MCF 10A (cell line): ENCODE measurements around the gene PRKN. TPM values are rescaled to one million over a fixed set of nuclear protein-coding genes. Genes with fewer than 3 reads are reported as not detected.

Source experiments
- BruUV-seq: library from RNA; stranded (reverse); fragments of 400-500 nt; replicated peaks from 2 replicates; lab custom pipeline; 2021; lab: Mats Ljungman, UMichigan
- CTCF ChIA-PET: fragments of 300-600 bp; sonication (Branson Sonifier 250); formaldehyde crosslinking; extraction: SDS; loops from one replicate; lab custom pipeline; 2021; ENCODE audit warnings: antibody characterized with exemption, inconsistent platforms; lab: Yijun Ruan, JAX
- POLR2A ChIA-PET: fragments of 300-600, 350-650 bp; sonication (Branson Sonifier 250); formaldehyde crosslinking; extraction: SDS; loops from one replicate; lab custom pipeline; 2020; ENCODE audit warnings: antibody characterized with exemption, inconsistent platforms; lab: Yijun Ruan, JAX
- DNase-seq: peaks from one replicate; pipeline ENCODE4 v3.0.0-alpha.2; 2018; ENCODE audit not compliant: unreplicated experiment
- H3K27ac Mint-ChIP-seq: one replicate; pipeline ENCODE4 v1.8.0; 2022; ENCODE audit warnings: mild to moderate bottlenecking, low read depth, mixed read lengths; ENCODE audit not compliant: unreplicated experiment
- H3K27me3 Mint-ChIP-seq: one replicate; pipeline ENCODE4 v1.8.0; 2022; ENCODE audit warnings: mixed read lengths; ENCODE audit not compliant: insufficient read depth, unreplicated experiment
- H3K36me3 Mint-ChIP-seq: one replicate; pipeline ENCODE4 v1.8.0; 2022; ENCODE audit warnings: mild to moderate bottlenecking, moderate library complexity, mixed read lengths; ENCODE audit not compliant: insufficient read depth, unreplicated experiment
- H3K4me1 Mint-ChIP-seq: one replicate; pipeline ENCODE4 v1.8.0; 2022; ENCODE audit warnings: mixed read lengths; ENCODE audit not compliant: insufficient read depth, unreplicated experiment
- H3K4me3 Mint-ChIP-seq: one replicate; pipeline ENCODE4 v1.8.0; 2022; ENCODE audit warnings: mild to moderate bottlenecking, moderate library complexity, mixed read lengths; ENCODE audit not compliant: unreplicated experiment
- H3K9me3 Mint-ChIP-seq: one replicate; pipeline ENCODE4 v1.8.0; 2022; ENCODE audit warnings: mixed read lengths; ENCODE audit not compliant: unreplicated experiment
- intact Hi-C: fragments of 100-400 bp; cut with micrococcal nuclease; formaldehyde crosslinking; loops from 2 replicates; pipeline ENCODE4 v1.14.1; 2022
- total RNA-seq: library from RNA; stranded (reverse); gene quantifications from 2 replicates; pipeline ENCODE4 v1.2.3, GENCODE V29; 2022
- TF ChIP-seq, protein P1 (sequence below): fragments of 200-600 bp; IDR thresholded peaks from one replicate; pipeline ENCODE4 v1.8.0; 2022; ENCODE audit warnings: antibody characterized with exemption, mild to moderate bottlenecking; ENCODE audit not compliant: unreplicated experiment

Gene PRKN
- total RNA-seq, 1 experiment from 2014 or later = 2.5 TPM

DNA sequence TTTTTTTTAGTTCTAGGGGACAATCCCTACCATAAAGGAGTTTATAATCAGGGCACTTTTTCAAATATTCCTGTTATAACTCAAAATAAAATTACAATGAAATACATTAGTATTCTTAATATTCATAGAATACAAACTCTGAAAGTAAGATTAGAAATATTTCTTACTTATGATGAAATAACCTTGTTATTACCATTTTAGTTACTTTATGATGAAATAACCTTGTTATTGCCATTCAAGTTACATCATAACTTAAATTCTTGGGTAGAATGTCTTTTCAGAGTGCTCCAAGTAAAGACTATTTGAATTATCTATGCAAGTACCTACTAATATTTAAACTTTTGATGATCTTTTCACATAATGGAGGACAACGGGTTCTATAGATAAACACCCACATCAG is 43.4 kb upstream of the PRKN start:
- Mint-ChIP-seq H3K36me3 (no peaks in the 10 kb centered on the region), H3K4me3 (no peak overlapping the region), H3K4me1 (no peaks in the 10 kb centered on the region), H3K9me3 (no peaks in the 10 kb centered on the region), H3K27me3 (no peaks in the 10 kb centered on the region), H3K27ac (no peak overlapping the region)
- ChIA-PET POLR2A (no interaction called here), CTCF (no interaction called here)
- intact Hi-C loops = no loop called here
- BruUV-seq = no TSS peak
- TF ChIP-seq, protein P1, sequence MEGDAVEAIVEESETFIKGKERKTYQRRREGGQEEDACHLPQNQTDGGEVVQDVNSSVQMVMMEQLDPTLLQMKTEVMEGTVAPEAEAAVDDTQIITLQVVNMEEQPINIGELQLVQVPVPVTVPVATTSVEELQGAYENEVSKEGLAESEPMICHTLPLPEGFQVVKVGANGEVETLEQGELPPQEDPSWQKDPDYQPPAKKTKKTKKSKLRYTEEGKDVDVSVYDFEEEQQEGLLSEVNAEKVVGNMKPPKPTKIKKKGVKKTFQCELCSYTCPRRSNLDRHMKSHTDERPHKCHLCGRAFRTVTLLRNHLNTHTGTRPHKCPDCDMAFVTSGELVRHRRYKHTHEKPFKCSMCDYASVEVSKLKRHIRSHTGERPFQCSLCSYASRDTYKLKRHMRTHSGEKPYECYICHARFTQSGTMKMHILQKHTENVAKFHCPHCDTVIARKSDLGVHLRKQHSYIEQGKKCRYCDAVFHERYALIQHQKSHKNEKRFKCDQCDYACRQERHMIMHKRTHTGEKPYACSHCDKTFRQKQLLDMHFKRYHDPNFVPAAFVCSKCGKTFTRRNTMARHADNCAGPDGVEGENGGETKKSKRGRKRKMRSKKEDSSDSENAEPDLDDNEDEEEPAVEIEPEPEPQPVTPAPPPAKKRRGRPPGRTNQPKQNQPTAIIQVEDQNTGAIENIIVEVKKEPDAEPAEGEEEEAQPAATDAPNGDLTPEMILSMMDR = no peak
- no peak for DNase-seq

DNA sequence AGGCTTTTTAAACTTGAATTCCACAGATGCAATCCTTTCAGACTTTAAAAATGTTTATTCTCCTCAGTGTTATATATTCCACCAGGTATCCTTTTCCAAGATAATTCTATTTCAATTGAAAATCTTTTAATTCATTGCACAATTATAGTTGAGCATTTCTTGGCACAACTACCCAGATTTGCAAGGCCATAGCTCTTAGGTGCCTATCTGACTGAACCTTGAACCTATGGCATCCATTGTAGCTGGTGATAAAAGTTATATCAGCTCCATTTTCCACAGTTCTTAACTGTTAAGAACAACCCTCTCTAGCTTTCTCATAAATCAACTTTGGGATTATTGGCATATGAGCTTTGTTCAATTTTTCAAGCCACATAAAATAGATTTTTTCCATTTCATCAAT is 42.6 kb upstream of the PRKN start:
- Mint-ChIP-seq H3K36me3 (no peaks in the 10 kb centered on the region), H3K4me3 (no peak overlapping the region), H3K27me3 (no peaks in the 10 kb centered on the region), H3K4me1 (no peaks in the 10 kb centered on the region), H3K27ac (no peak overlapping the region), H3K9me3 (no peaks in the 10 kb centered on the region)
- CTCF ChIA-PET = interaction anchor here (0.7 kb wide), 1 partner anchor 1060 kb away, joined by 4 read pairs; no protein-coding TSS in a partner anchor
- TF ChIP-seq, protein P1 = no peak
- DNase-seq = no peak
- BruUV-seq = no TSS peak
- POLR2A ChIA-PET = no interaction called here
- intact Hi-C loops = no loop called here

DNA sequence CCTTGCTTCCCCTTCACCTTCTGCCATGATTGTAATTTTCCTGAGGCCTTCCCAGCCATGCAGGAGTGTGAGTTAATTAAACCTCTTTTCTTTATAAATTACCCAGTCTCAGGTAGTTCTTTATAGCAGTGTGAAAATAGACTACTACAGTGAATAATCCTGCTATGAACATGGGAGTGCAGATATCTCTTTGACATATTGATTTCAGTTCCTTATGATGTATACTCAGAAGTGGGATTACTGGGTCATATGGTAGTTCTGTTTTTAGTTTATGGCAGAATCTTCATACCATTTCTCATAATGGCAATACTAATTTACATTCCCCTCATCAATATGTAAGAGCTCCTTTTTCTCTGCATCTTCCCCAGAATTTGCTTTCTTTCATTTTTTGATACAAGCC is 26.2 kb upstream of the PRKN start:
- POLR2A ChIA-PET = no interaction called here
- CTCF ChIA-PET = interaction anchor here (0.6 to 0.7 kb wide), 2 partner anchors 707 to 884 kb away, joined by 3 to 4 read pairs; no protein-coding TSS in a partner anchor

DNA sequence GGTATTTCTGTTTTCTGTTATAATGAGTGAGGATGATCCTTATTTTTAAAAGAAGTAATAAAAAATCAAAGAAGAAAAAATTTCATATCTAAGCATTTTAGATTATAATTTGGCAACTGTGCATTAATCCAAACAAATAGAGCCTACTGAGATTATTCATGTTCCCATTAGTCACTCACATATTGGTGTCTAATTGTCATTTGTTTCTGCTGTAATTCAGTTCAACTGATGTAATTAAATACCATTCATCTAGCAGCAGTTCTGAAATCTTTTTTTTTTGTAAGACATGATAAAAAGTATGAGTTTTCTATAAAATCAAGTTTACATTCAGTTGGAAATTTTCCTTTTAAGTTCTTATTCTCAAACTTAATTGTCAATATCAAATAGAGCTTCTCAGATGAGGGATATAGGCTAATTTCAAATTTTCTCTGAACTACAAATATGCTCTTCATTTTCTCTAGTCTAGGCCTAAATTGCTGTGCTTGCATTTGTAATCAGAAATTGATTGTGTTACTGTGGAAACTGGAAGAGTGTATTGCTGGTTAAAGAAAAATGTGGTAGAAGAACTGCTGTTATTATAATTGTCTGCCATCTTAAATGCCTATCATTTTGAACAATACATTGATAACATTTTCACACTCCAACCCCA is 23.8 kb upstream of the PRKN start:
- POLR2A ChIA-PET = no interaction called here
- Mint-ChIP-seq H3K4me1 (no peaks in the 10 kb centered on the region), H3K36me3 (no peaks in the 10 kb centered on the region), H3K9me3 (no peaks in the 10 kb centered on the region), H3K27ac (no peak overlapping the region), H3K4me3 (no peak overlapping the region), H3K27me3 (no peaks in the 10 kb centered on the region)
- intact Hi-C loops = no loop called here
- BruUV-seq = no TSS peak
- CTCF ChIA-PET = no interaction called here
- TF ChIP-seq, protein P1 = no peak
- no peak for DNase-seq

More for the DNA sequence above, 26.2 kb upstream of the PRKN start:
- H3K27me3 Mint-ChIP-seq = no peaks in the 10 kb centered on the region
- no peaks in the 10 kb centered on the region for H3K9me3 Mint-ChIP-seq
- TF ChIP-seq, protein P1 = no peak
- no peak overlapping the region for H3K27ac Mint-ChIP-seq
- H3K4me1 Mint-ChIP-seq = no peaks in the 10 kb centered on the region
- DNase-seq = no peak
- no peak overlapping the region for H3K4me3 Mint-ChIP-seq
- no peaks in the 10 kb centered on the region for H3K36me3 Mint-ChIP-seq
- intact Hi-C loops = no loop called here
- no TSS peak for BruUV-seq
